Inflammatory macrophage treated with lipopolysaccharide for 4 hours (primary cell): Measurements from ENCODE around the gene STX11.
A peak's percentile ranks its signal among the peaks of the same experiment; 100 is the strongest.
"Not testable (repeated sequence)": the region's sequence is repeated elsewhere in the genome, so short reads cannot be mapped to it uniquely, and the experiment has no call there.

Experiments
- DNase-seq: peaks from one replicate; pipeline ENCODE4 v3.0.0-alpha.2; 2020

Gene STX11

DNA sequence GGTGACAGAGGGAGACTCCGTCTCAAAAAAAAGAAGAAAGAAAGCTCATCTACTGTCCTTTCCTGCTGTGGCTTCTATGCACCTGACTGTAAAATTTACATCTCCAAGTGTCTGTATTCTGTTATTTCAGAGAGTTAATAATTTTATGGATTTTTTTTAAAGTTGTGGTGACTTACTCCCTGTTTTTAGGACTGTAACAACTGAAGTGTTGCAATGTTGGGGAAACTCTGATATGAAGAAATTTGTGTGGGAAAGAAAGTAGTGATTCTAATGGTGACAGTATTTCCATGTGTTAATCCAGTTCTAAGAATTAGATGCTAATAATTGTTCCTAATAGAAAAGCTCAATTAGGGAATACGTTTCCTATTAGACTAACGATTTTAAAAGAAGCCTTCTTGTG, 27.4 kb downstream of the STX11 start:
- DNase-seq: peak; percentile 94

- no peak for DNase-seq
These were observed 28.0 kb downstream of the STX11 start for GRCh38 chr6:144178323-144178722.

DNA sequence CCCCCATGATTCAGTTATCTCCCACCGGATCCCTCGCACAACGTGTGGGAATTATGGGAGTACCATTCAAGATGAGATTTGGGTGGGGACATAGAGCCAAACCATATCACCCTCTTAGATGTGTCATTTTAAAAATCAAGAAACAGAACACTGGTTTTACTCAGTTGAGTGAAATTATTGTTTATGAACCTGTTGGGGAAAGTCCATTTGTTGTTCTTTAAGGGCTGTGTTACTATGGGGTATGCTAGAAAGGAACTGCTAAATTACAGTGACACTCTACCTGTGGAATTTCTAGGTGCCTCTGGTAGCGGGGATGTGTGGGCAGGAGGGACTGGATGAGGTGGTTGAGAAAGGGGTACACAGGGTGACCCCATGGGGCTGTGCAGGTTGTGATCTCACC, 28.9 kb downstream of the STX11 start:
- DNase-seq: no peak

DNA sequence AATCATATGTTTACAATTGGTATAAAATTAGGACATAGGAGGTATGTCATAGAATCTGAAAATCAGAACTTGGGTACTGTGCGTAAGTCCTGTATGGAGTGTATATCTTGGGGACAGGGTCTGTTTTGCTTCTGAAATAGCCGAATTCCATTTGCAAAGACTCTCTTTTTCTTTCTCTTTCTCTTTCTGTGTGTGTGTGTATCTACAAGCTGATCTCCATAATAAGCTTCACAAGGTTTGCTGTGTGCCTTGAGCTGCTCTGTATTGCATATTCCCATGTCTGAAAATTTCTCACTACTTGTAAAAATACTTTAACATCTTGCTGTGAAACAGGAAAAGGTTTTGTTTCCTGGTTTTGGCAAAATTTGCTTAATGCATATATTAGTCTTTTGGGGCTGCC, 29.5 kb downstream of the STX11 start:
- DNase-seq: peak; percentile 33

- peak; percentile 76 for DNase-seq
These were observed 30.0 kb downstream of the STX11 start for GRCh38 chr6:144180354-144180753.

DNA sequence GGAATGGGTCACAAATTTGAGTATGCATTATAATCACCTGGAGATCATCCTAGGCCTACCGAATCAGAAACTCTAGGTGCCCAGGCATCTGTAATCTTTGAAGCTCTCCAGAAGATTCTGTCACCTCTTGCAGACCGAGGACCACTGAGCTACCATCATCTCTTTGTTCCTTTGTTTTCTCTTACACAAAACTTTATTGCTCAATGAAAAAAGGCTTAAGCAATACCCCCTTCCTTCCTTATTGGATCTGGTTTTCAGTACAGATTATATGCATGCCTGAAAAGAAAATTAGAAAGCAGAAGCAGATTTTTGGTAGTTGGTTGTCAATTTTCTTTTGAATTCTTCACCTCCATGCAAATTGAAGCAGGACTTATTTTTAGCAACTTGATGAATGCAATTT, 31.3 kb downstream of the STX11 start:
- peak; percentile 90 for DNase-seq

DNA sequence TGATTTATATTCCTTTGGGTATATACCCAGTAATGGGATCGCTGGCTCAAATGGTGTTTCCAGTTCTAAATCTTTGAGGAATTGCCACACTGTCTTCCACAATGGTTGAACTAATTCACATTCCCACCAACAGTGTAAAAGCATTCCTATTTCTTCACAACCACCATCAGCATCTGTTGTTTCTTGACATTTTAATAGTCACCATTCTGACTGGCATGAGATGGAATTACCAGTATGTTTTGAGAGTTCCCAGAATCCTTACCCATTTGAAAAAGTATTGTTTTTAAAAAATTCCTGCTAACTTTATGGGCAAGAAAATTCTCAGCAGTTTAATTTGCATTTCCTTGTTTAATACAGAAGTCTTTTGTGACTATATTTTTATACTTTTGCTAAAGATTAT, 33.9 kb downstream of the STX11 start:
- DNase-seq: not testable (repeated sequence)

DNA sequence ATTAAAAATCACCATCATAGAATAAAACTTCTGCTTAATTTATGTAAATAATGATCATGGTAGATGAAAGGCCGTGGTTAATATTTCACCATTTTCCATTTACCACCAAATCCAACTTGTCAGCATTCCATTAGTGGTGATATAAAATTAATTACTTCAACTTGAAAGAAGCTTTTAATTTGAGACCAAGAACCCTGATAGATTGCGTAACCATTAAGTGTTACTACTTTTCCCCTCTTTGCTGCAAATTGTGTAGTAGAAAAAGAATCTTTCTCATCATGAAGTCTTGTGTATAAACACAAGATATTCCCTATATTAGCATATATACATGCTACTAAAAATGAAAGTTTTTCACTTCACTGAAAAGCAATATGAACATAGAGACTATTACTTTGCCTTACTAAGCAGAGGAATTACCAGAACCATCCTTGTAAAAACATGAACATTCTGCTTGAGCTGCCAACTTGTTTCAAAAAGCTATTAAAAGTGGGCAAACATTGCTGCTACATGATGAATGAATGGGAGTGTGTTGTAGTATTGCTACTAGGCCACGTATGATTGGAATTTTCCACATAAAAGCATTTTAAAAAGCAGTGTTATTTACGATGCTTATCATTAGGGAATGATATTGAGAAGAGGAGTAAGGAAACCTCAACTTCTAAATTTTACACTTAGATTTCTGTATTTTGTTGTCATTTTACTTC, 35.0 kb downstream of the STX11 start:
- DNase-seq: no peak

- no peak for DNase-seq
These were observed 36.7 kb downstream of the STX11 start for GRCh38 chr6:144186817-144187625.

- DNase-seq: no peak
These were observed 39.0 kb downstream of the STX11 start for GRCh38 chr6:144189351-144189750.

DNA sequence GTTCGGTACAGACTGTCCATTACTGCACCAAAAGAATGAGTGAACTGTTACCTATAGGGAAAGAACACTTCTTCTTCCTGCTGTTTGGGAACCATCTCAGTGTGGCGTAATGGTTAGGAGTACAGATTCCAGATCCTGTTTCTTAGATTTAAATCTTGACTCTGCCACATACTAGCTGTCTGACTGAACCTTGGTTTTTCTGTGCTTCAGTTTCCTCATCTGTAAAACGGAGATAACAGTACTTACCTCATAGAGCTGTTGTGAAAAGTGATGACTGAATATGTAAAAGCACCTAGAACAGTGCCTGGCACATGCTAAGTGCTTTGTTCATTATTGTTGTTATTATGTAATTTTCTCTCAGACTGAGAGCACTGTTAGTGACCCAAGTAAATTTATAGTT, 39.8 kb downstream of the STX11 start:
- DNase-seq: peak; percentile 43

GRCh38 chr6:144190593-144190992, 40.3 kb downstream of the STX11 start:
- no peak for DNase-seq

DNA sequence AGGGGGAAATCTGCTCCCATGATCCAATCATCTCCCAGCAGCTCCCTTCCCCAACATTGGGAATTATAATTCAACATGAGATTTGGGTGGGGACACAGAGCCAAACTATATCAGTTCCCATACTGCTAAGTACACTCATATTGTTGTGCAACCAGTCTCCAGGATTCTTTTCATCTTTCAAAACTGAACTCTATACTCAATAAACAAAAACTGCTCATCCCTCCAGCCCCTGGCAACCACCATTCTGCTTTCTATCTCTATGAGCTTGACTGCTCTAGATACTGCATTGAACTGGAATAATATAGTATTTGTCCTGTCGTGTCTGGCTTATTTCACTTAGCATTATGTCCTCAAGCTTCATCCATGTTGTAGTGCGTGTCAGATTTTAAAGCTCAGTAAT, 42.9 kb downstream of the STX11 start:
- DNase-seq: no peak

- no peak for DNase-seq
These were observed 44.0 kb downstream of the STX11 start for GRCh38 chr6:144194293-144194810.

DNA sequence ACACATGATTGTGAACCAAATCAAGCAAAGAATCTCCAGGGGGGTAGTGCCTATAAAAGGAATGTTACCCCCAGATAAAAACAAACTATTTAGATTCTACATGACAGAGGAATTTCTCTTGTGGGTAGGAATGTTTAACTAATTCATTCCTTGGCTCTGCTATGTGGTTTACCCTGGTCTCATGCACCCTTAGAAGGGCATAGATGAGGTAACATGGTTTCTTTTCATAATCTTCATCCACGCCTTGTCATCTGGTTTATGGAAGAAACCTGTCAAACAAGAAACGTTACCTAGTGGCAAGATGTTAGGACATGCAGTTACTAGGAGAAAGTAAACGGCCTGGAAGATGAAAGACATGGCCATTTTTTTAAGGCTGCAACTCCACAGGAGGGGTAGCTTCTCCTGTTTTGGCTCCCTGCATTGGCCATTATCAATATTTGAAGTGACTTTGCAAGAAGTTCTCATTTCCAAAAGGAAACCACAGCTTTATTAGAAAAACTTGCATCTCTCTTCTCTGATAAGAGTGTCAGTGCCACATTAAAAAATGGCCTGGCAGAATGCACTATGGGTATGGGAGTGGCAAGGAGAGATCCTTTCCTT, 45.5 kb downstream of the STX11 start:
- no peak for DNase-seq

- no peak for DNase-seq
These were observed 47.6 kb downstream of the STX11 start for GRCh38 chr6:144197919-144198318.

- DNase-seq: no peak
These were observed 52.7 kb downstream of the STX11 start for GRCh38 chr6:144202879-144203468.

DNA sequence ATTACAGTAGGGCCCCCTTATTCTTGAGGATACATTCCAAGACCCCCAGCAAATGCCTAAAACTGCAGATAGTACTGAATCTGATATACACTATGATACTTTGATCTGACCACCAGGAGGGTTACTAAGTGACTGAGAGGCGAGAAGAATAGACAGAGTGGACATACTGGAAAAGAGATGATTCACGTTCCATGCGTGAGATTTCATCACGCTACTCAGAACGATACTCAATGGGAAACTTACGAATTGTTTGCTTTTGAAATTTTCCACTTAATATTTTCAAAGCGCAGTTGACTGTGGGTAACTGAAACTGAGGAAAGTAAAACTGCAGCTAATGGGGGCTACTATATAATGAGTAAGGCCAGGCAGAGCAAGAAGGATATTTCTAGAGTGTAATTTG, 60.8 kb downstream of the STX11 start:
- no peak for DNase-seq

DNA sequence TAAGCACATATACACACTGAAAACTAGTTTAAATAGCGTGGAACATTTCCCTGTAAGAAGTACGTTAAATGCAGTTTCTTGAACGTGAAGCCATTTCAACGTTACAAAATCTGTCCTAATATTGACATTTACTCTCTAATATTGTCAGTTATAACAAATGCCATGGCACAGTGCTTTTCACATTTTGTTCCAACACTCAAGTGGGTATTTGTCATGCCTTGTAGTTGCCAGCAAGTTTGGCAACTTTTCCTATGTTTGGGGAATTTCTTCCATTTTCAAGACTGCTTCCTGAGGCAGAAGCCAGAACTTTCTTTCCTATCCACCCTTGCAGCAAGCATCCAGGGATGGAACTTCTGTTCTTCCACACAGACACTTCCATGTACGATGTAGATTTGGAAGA, 63.0 kb downstream of the STX11 start:
- no peak for DNase-seq

GRCh38 chr6:144214029-144214428, 63.7 kb downstream of the STX11 start:
- no peak for DNase-seq

DNA sequence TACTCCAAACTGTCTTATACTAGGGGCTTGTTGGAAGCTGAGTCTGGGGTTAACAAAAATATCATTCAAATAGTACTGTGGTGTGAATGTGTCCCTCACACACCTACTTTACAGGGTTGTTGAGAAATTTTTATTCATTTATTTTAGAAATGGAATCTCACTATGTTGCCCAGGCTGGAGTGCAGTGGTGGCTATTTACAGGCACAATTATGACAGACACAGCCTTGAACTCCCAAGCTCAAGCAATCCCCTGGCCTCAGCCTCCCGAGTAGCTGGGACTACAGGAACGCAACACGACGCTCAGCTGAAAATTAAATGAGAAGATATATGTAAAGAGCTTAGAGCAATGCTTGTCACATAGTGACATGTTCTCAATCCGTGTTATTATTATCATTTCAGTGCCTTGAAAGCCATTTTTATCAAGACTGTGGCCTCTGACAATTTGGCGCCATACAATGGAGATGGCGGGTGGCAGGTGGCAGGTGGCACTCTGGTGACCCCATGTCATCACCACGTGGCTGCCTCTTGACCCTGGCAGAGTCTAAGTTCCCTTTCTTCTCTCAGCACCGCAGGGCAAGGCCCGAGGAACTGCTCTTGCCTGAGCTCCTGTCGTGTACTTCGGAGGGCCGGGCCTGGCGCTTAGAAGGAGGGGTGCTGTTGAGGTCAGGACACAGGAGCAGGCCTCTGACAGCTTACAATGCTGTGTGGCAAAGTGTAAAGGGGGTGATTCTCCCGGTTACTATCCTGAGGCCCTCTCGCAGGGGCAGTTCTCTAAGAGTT, 64.5 kb downstream of the STX11 start:
- peak; percentile 26 for DNase-seq

DNA sequence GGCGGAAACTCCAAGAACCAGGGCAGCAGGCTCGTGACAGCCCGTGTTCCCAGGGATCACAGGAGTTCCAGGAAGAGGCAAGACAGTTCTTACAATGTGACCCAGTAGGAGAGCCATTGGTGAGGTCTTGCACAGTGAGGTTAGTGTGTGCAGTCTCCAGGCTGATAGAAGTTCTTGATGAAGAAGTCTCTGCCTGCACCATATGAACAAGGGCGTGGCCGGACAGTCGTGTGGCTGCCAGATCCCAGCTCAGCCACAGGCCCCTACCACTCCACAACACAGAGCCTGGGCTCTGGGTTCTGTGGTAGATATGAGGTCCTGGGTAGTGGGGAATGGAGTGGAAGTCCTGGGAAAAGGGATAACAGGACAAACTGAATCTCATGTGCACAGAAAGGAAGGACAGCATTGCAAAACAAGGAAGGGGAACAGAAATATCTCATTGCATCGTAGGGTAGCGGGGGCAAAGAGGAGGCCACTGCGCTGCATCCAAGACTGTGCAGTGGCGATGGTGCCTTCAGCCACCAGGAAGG, 65.2 kb downstream of the STX11 start:
- peak; percentile 50 for DNase-seq
